ENCODE results near the gene CHST8. TPM values are rescaled to one million over a fixed set of nuclear protein-coding genes. Genes with fewer than 3 reads are reported as not detected.
A peak's percentile ranks its signal among the peaks of the same experiment; 100 is the strongest.

Gene CHST8
- total RNA-seq, 1 donor from 2014 or later, result 0.07 TPM

GRCh38 chr19:33673258-33673875 lies 51.6 kb downstream of the CHST8 start:
- DNase-seq (ENCODE audit: low read depth, low spot score), result no peak

DNA sequence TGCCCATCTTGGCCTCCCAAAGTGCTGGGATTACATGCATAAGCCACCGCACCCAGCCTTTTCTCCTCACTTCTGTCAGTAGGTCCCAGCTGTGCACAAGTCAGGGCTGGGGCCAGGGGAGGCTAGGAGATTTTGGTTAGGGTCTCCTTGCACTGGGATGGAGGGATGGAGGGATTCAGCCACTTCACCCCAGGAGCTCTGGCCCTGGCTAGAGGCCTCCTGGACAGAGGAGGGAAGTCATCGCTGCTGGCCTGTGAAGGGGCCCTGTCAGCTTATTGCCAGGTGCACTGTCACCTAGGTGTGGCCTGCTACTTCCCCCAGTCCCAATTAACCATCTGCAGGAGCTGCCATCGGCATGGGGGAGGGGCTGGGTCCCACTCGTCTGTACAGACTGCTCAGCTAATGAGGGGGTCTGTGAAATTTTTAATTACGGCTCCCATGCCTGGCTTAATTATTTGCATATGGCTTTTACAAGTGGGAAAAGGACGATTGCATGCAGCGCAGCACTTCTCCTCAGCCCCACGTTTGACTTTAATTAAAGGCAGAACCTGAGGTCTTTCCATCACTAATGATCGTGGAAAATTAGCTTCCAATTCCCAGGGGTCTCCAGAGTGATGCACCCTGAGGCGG lies 52.4 kb downstream of the CHST8 start:
- DNase-seq (ENCODE audit: low read depth, low spot score), result no peak

GRCh38 chr19:33674626-33675367 lies 53.0 kb downstream of the CHST8 start:
- DNase-seq (ENCODE audit: low read depth, low spot score), result no peak

- no peak for DNase-seq (ENCODE audit: low read depth, low spot score)
These were observed 53.9 kb downstream of the CHST8 start for GRCh38 chr19:33675501-33676124.

- no peak for DNase-seq (ENCODE audit: low read depth, low spot score)
These were observed 55.4 kb downstream of the CHST8 start for GRCh38 chr19:33676999-33677665.

- DNase-seq (ENCODE audit: low read depth, low spot score), result no peak
These were observed 56.1 kb downstream of the CHST8 start for GRCh38 chr19:33677745-33678426.

DNA sequence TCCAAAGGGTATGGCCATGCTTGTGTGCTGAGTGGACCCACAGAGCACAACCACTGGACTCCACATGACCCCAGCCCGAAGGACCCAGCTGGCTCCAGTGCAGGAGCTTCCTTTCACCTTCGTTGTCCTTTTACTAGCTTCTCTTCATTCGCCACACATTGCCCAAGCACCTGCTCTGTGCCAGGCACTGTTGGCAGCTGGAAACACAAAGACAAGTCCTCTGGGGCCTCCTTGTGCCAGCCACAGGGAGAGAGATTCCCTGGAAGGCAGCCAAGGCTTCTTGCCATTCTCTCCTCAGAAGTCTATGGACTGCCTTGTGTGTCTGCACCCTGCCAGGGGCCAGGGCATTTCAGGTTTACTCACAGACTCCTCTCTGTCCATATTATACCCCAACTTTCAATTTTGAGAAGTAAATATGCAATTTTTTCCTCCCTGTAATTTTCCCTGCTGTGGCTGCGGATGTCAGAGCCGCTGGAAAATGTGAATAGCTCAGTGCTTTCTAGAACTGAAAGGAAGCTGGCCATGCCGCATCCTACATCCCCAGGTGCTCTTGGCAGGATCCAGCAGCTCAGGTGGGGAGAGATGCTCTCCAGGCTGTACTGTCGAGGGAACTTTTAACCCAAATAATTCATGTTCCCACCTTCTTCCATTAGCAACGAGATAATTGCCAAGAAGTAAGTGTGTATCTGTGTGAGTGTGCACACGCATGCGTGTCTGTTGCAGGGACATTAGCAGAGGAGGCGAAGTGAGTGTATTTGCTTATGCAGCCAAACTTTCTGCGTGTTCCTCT lies 57.2 kb downstream of the CHST8 start:
- DNase-seq (ENCODE audit: low read depth, low spot score), result no peak

GRCh38 chr19:33679696-33680095 lies 57.9 kb downstream of the CHST8 start:
- DNase-seq (ENCODE audit: low read depth, low spot score), result no peak

DNA sequence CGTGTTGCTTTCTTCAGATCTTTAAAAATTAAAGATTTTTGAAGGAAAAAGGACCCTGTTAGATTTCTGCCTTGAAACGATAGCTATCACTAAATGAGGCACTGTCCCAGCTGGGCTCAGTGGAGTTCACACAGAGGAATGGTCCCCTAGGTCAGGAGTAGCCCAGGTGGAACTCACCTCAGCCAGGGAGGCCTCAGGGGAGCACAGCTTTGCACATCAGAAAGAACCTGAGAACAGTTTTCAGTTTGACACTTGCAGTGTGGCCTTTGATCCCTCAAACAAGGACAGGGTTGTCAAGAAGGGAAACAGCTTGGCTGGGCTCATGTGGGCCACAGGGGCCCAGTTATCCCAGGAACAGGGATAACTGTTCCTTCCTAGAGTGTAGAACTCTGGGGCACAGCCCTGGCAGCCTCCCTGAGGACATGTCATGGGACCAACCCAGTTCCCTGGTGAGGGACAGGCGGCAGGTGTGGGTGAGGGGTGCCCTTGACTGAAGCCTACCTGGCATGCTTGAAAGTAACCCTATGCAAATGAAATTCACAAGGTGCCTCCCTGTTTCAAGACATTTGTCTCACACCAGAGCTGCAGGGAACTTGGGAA lies 59.4 kb downstream of the CHST8 start:
- DNase-seq (ENCODE audit: low read depth, low spot score), result no peak

DNA sequence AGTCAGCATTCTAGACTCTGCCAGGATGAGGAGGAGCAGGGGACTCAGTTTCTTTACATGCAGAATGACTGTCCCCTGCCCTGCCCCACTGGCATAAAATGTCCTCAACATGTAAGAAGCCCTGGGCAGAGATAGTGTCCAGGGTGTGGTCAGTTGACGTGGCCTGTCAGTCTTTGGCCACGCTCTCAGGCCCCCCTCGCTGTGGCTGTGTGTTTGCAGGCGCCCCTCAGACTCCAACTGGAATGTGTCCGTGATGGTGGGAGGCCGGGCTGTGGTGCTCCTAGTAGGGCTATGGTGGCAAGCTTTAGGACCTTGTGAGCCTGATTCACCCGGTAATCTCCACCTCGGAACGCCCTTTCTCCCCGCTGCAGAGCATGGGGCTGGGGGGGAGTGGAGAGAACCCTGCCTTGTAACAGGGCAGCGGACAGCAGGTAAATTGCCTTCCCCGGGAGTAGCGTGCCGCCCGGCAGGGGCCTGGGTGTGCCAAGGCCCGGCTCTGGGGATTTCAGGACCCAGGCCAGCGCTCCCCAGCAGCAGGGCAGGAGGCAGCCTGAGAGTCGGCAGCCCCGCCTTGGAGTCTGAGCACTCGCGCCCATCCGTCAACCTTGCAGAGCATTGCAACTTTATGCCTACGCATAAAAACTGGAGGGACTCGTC lies 62.3 kb downstream of the CHST8 start:
- peak; percentile 4 for DNase-seq (ENCODE audit: low read depth, low spot score)

GRCh38 chr19:33684538-33685232 lies 62.9 kb downstream of the CHST8 start:
- DNase-seq (ENCODE audit: low read depth, low spot score), result no peak

DNA sequence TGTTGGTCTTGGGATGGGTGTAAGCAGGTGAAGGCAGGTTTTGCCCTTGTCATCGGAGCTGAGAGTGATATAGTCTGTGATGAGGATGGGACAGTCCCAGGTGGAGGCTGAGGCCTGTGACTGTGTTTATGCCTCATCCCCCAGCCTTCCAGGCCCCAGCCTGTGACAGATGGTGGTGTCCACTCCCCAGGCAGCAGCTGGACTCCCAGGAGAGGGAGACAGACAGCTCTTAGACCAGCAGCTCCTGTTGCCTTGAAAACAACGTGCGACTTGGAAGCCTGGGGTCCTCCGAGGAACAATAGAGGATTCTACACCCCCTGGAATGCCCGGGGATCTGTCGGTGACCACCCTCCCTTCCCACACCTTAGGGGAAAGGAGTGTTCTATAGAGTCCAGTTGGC lies 63.8 kb downstream of the CHST8 start:
- DNase-seq (ENCODE audit: low read depth, low spot score), result no peak

GRCh38 chr19:33686262-33686661 lies 64.5 kb downstream of the CHST8 start:
- no peak for DNase-seq (ENCODE audit: low read depth, low spot score)

- no peak for DNase-seq (ENCODE audit: low read depth, low spot score)
These were observed 65.1 kb downstream of the CHST8 start for GRCh38 chr19:33686687-33687480.

DNA sequence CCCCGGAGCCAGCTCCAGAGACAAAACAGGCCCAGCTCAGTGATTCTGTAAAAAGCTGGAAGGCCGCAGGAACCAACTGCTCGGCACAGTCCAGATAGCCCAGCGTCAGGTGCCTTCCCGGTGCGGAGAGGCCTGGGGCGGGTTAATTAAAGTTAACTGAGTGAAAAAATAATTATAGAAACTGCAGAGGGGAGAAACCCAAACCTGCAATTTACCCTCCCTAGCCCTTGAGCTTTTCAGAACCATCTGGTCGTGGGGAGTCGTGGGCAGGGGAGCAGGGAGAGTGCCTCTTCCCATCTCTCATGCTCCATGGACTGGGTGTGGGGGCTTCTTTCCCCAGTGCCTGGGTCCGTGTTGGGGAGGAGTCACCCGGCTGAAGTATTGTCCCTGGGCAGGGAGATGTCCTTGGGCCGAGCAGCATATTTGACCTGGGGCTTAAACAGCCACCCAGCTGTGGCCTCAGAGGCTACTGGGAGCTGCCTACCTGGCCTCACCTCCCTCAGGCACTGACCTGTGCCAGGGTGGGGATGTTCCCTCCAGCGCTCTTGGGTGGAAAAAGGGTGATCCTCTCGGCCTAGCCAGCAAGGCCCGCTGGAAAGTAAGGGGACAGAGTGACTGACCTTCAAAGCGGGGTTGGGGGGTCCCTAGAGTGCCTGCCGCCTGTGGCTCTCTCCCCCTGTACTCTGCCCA lies 65.9 kb downstream of the CHST8 start:
- no peak for DNase-seq (ENCODE audit: low read depth, low spot score)

- DNase-seq (ENCODE audit: low read depth, low spot score), result no peak
These were observed 66.6 kb downstream of the CHST8 start for GRCh38 chr19:33688171-33688992.

Measured in pulmonary artery endothelial cell (primary cell).